Measurements from ENCODE around the gene TRIM24. TPM values are rescaled to one million over a fixed set of nuclear protein-coding genes. Genes with fewer than 3 reads are reported as not detected.

TRIM24 gene
- polyA plus RNA-seq, 1 donor (not counting 4 experiments of a cell fraction or from before 2014, with no cell fraction given): 7.9 TPM

- H3K9ac ChIP-seq (ENCODE audit: control insufficient read depth, extremely low read depth, insufficient read depth, low read length): no peak overlapping the region
- H4K20me1 ChIP-seq (ENCODE audit: control insufficient read depth, extremely low read depth, insufficient read depth, low read length): no peaks in the 10 kb centered on the region
- H3K4me2 ChIP-seq (ENCODE audit: control insufficient read depth, extremely low read depth, insufficient read depth, low read depth, low read length): no peak overlapping the region
- no peak overlapping the region for H3K4me3 ChIP-seq (ENCODE audit: control insufficient read depth in 2 of 3, extremely low read depth in 1 of 3, insufficient read depth in 2 of 3, low read depth in 1 of 3, low read length in 3 of 3)
- DNase-seq (ENCODE audit: low read depth, low spot score) (no peak), FAIRE-seq (no peak)
- no peak overlapping the region for H2AFZ ChIP-seq (ENCODE audit: control insufficient read depth, low read length)
- H3K9me3 ChIP-seq (ENCODE audit: control insufficient read depth, low read depth, low read length): peaks cover 5% of the 10 kb centered on the region
- H3K27ac ChIP-seq (ENCODE audit: control insufficient read depth, insufficient read depth, low read length): no peak overlapping the region
- no peaks in the 10 kb centered on the region for H3K9me1 ChIP-seq (ENCODE audit: control insufficient read depth, extremely low read depth, insufficient read depth, low read length)
- H3K27me3 ChIP-seq (ENCODE audit: control insufficient read depth, extremely low read depth, insufficient read depth, low read length): no peaks in the 10 kb centered on the region
- no peaks in the 10 kb centered on the region for H3K4me1 ChIP-seq (ENCODE audit: control insufficient read depth, extremely low read depth, insufficient read depth, low read length)
- dilution Hi-C loops (cut with MboI; ENCODE audit: extremely low pct_ligation_motif_present, low sequenced_read_pairs): no loop called here
- no peak for TF ChIP-seq EZH2 (IDR thresholded peaks at IDR 0.05; ENCODE audit: low read length)
- TF ChIP-seq CTCF (optimal IDR thresholded peaks at IDR 0.05 in 1 of 3, IDR thresholded peaks at IDR 0.05 in 1 of 3, conservative IDR thresholded peaks at IDR 0.05 in 1 of 3; ENCODE audit: extremely low read depth in 1 of 3, insufficient read depth in 2 of 3, low read length in 3 of 3): no peak
- H3K36me3 ChIP-seq (ENCODE audit: control insufficient read depth in 2 of 2, extremely low read depth in 1 of 2, insufficient read depth in 2 of 2, low read length in 2 of 2): peaks cover 8 to 9% of the 10 kb centered on the region in 2 experiments
- H3K79me2 ChIP-seq (ENCODE audit: control insufficient read depth, insufficient read depth, low read length): no peaks in the 10 kb centered on the region
Measured at GRCh38 chr7:138553805-138554204, 93.7 kb downstream of the TRIM24 start.

- Histone ChIP-seq H3K4me2 (ENCODE audit: control insufficient read depth, extremely low read depth, insufficient read depth, low read depth, low read length) (no peak overlapping the region), H3K27ac (ENCODE audit: control insufficient read depth, insufficient read depth, low read length) (no peak overlapping the region), H3K4me3 (ENCODE audit: control insufficient read depth in 2 of 3, extremely low read depth in 1 of 3, insufficient read depth in 2 of 3, low read depth in 1 of 3, low read length in 3 of 3) (no peak overlapping the region), H3K36me3 (ENCODE audit: control insufficient read depth in 2 of 2, extremely low read depth in 1 of 2, insufficient read depth in 2 of 2, low read length in 2 of 2) (peaks cover 8 to 9% of the 10 kb centered on the region in 2 experiments), H3K9me3 (ENCODE audit: control insufficient read depth, low read depth, low read length) (peaks cover 5% of the 10 kb centered on the region), H3K4me1 (ENCODE audit: control insufficient read depth, extremely low read depth, insufficient read depth, low read length) (no peaks in the 10 kb centered on the region), H3K9ac (ENCODE audit: control insufficient read depth, extremely low read depth, insufficient read depth, low read length) (no peak overlapping the region), H3K9me1 (ENCODE audit: control insufficient read depth, extremely low read depth, insufficient read depth, low read length) (no peaks in the 10 kb centered on the region), H3K79me2 (ENCODE audit: control insufficient read depth, insufficient read depth, low read length) (no peaks in the 10 kb centered on the region), H3K27me3 (ENCODE audit: control insufficient read depth, extremely low read depth, insufficient read depth, low read length) (no peaks in the 10 kb centered on the region), H4K20me1 (ENCODE audit: control insufficient read depth, extremely low read depth, insufficient read depth, low read length) (no peaks in the 10 kb centered on the region), H2AFZ (ENCODE audit: control insufficient read depth, low read length) (no peak overlapping the region)
- DNase-seq (ENCODE audit: low read depth, low spot score) (no peak), FAIRE-seq (no peak)
- dilution Hi-C loops (cut with MboI; ENCODE audit: extremely low pct_ligation_motif_present, low sequenced_read_pairs): no loop called here
- TF ChIP-seq CTCF (optimal IDR thresholded peaks at IDR 0.05 in 1 of 3, IDR thresholded peaks at IDR 0.05 in 1 of 3, conservative IDR thresholded peaks at IDR 0.05 in 1 of 3; ENCODE audit: extremely low read depth in 1 of 3, insufficient read depth in 2 of 3, low read length in 3 of 3) (no peak), EZH2 (IDR thresholded peaks at IDR 0.05; ENCODE audit: low read length) (no peak)
Measured at GRCh38 chr7:138554674-138555073, 94.6 kb downstream of the TRIM24 start.
